OCI-LY1 (cell line): ENCODE measurements around the gene S100A7.
"Not testable (repeated sequence)": the region's sequence is repeated elsewhere in the genome, so short reads cannot be mapped to it uniquely, and the experiment has no call there.

Source experiments
- CTCF ChIP-seq: fragments of 200-600 bp; sonication (generic), shearing (Covaris generic); IDR thresholded peaks from 2 replicates; pipeline ENCODE4 v1.5.1; 2017; ENCODE audit warnings: mild to moderate bottlenecking, antibody characterized with exemption, low read length, moderate library complexity, mixed read lengths
- EZH2 ChIP-seq: fragments of 200-600 bp; sonication (generic), shearing (Covaris generic); IDR thresholded peaks from 2 replicates; pipeline ENCODE4 v1.8.0; 2017; ENCODE audit warnings: borderline replicate concordance, mixed run types, mild to moderate bottlenecking, antibody characterized with exemption, low read length, moderate library complexity, mixed read lengths

GRCh38 chr1:153419436-153419793 is 41.0 kb downstream of the S100A7 start:
- not testable (repeated sequence) for TF ChIP-seq CTCF, EZH2
